ENCODE results near the gene DGKZ. TPM values are rescaled to one million over a fixed set of nuclear protein-coding genes. Genes with fewer than 3 reads are reported as not detected.
"Not testable (repeated sequence)": the region's sequence is repeated elsewhere in the genome, so short reads cannot be mapped to it uniquely, and the experiment has no call there.

DGKZ gene
- total RNA-seq, 2 donors from 2014 or later: 79.4 to 86.4 TPM

- Histone ChIP-seq H3K4me1 (no peaks in the 10 kb centered on the region), H3K4me3 (no peak overlapping the region), H3K36me3 (replicated peaks in 1 of 2; ENCODE audit: insufficient read depth in 1 of 2, low read depth in 2 of 2) (peaks cover 5 to 12% of the 10 kb centered on the region in 2 donors), H3K27me3 (no peaks in the 10 kb centered on the region), H3K27ac (no peak overlapping the region), H3K9me3 (no peaks in the 10 kb centered on the region)
- DNase-seq: no peak
- intact Hi-C loops (cut with DNase I): no loop called here
- 77 to 92% methylated on average over 7 of the region's 7 CpGs for WGBS, 2 donors
- TF ChIP-seq CTCF (IDR thresholded peaks at IDR 0.05): no peak
- TF ChIP-seq POLR2A (IDR thresholded peaks at IDR 0.05): no peak
- ATAC-seq: no peak
Measured at GRCh38 chr11:46302866-46303265, 44.4 kb upstream of the DGKZ start.

GRCh38 chr11:46304036-46304435 is 43.2 kb upstream of the DGKZ start:
- DNase-seq; ATAC-seq; intact Hi-C loops (cut with DNase I); H3K4me1 ChIP-seq; H3K9me3 ChIP-seq; H3K4me3 ChIP-seq; H3K27ac ChIP-seq; H3K27me3 ChIP-seq: not testable (repeated sequence)
- H3K36me3 ChIP-seq (replicated peaks in 1 of 2; ENCODE audit: insufficient read depth in 1 of 2, low read depth in 2 of 2): peaks cover 5 to 12% of the 10 kb centered on the region in 2 donors
- 83 to 90% methylated on average over 12 of the region's 12 CpGs for WGBS, 2 donors

GRCh38 chr11:46304605-46305179 is 42.6 kb upstream of the DGKZ start:
- intact Hi-C loops (cut with DNase I): loop anchor here (5.0 kb wide), 1 partner anchor 52 kb away; no protein-coding TSS in a partner anchor
- no peaks in the 10 kb centered on the region for H3K27me3 ChIP-seq
- H3K9me3 ChIP-seq: no peaks in the 10 kb centered on the region
- no peak for DNase-seq
- 90 to 93% methylated on average over 6 to 9 of the region's 10 CpGs for WGBS, 2 donors
- ATAC-seq: no peak
- H3K36me3 ChIP-seq (replicated peaks in 1 of 2; ENCODE audit: insufficient read depth in 1 of 2, low read depth in 2 of 2): peaks cover 5 to 12% of the 10 kb centered on the region in 2 donors
- no peak overlapping the region for H3K27ac ChIP-seq
- H3K4me1 ChIP-seq: no peaks in the 10 kb centered on the region
- H3K4me3 ChIP-seq: no peak overlapping the region
- TF ChIP-seq POLR2A (IDR thresholded peaks at IDR 0.05): no peak
- TF ChIP-seq CTCF (IDR thresholded peaks at IDR 0.05): no peak

DNA sequence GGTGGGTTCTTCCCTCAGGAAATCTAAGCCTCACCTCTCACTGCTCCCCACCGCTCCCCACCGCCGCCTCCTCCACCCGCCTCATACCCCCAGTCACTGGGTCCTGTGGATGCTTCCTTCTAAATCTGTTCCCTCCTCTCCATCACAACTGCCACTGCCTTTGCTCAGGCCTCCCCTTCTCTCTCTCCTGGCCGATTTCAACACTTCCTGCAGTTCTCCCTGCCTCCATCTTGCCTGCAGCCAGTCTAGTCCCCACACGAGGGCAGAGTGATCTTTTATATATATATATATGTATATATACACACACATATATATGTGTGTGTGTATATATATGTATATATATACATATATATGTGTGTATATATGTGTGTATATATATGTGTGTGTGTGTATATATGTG is 42.0 kb upstream of the DGKZ start:
- no peak for TF ChIP-seq CTCF (IDR thresholded peaks at IDR 0.05)
- TF ChIP-seq POLR2A (IDR thresholded peaks at IDR 0.05): no peak
- intact Hi-C loops (cut with DNase I): loop anchor here (5.0 kb wide), 1 partner anchor 53 kb away; no protein-coding TSS in a partner anchor
- H3K27me3 ChIP-seq: no peaks in the 10 kb centered on the region

DNA sequence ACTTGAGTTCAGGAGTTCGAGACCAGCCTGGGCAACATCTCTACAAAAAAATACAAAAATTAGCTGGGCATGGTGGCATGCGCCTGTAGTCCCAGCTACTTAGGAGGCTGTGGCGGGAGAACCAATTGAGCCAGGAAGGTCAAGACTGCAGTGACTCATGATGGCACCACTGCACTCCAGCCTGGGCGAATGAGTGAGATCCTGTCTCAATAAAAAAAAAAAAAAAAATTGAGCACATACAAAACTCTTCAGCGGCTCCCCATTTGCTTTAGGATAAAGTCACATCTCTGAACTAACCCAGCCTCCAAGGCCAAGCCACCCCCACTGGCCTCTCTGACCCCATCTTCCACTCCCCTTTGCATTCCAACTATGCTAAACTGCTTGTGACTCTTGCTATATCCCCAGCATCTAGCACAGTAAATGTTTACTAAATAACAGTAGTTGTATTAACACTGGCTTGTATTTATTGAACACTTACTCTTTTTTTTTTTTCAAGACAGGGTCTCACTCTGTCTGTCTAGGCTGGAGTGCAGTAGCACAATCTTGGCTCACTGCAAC is 40.9 kb upstream of the DGKZ start:
- Histone ChIP-seq H3K27me3 (no peaks in the 10 kb centered on the region), H3K4me3 (no peak overlapping the region), H3K27ac (no peak overlapping the region), H3K36me3 (replicated peaks in 1 of 2; ENCODE audit: insufficient read depth in 1 of 2, low read depth in 2 of 2) (peaks cover 5 to 14% of the 10 kb centered on the region in 2 donors), H3K4me1 (no peaks in the 10 kb centered on the region), H3K9me3 (no peaks in the 10 kb centered on the region)
- WGBS, 2 donors: 84 to 92% methylated on average over 5 of the region's 5 CpGs
- intact Hi-C loops (cut with DNase I): loop anchor here (5.0 kb wide), 1 partner anchor 54 kb away; no protein-coding TSS in a partner anchor
- ATAC-seq (no peak), DNase-seq (no peak)
- TF ChIP-seq CTCF (IDR thresholded peaks at IDR 0.05): no peak

More for the DNA sequence above, 42.0 kb upstream of the DGKZ start:
- no peak for DNase-seq
- no peak overlapping the region for H3K27ac ChIP-seq
- WGBS, 2 donors: 64 to 73% methylated on average over 6 of the region's 6 CpGs
- no peak for ATAC-seq
- H3K4me1 ChIP-seq: no peaks in the 10 kb centered on the region
- no peak overlapping the region for H3K4me3 ChIP-seq
- peaks cover 5 to 8% of the 10 kb centered on the region in 2 donors for H3K36me3 ChIP-seq (replicated peaks in 1 of 2; ENCODE audit: insufficient read depth in 1 of 2, low read depth in 2 of 2)
- no peaks in the 10 kb centered on the region for H3K9me3 ChIP-seq
